Duodenal mucosa (tissue), 2 donors: ENCODE data around the gene IL26.

Source experiments
- H3K27ac ChIP-seq: one replicate; pipeline ENCODE4 v1.7.0; 2013; ENCODE audit warnings: low read depth, low read length
- H3K27me3 ChIP-seq, 2 donors: one replicate each; pipeline ENCODE4 v1.7.0; 2013; ENCODE audit warnings: low read length in 2 of 2, control low read depth in 1 of 2; ENCODE audit not compliant: insufficient read depth in 2 of 2, control insufficient read depth in 1 of 2
- H3K36me3 ChIP-seq, 2 donors: one replicate each; pipeline ENCODE4 v1.7.0; 2013; ENCODE audit warnings: low read length in 2 of 2, control low read depth in 1 of 2; ENCODE audit not compliant: insufficient read depth in 2 of 2, control insufficient read depth in 1 of 2
- H3K4me1 ChIP-seq, 2 donors: one replicate each; pipeline ENCODE4 v1.7.0; 2013; ENCODE audit warnings: low read length in 2 of 2, control low read depth in 1 of 2; ENCODE audit not compliant: insufficient read depth in 2 of 2, control insufficient read depth in 1 of 2
- H3K4me3 ChIP-seq, 2 donors: one replicate each; pipeline ENCODE4 v1.7.0; 2013; ENCODE audit warnings: low read length in 2 of 2, low read depth in 1 of 2
- H3K9ac ChIP-seq, 2 donors: one replicate each; pipeline ENCODE4 v1.7.0; 2013; ENCODE audit warnings: low read length in 2 of 2, low read depth in 1 of 2
- H3K9me3 ChIP-seq, 2 donors: one replicate each; pipeline ENCODE4 v1.7.0; 2013; ENCODE audit warnings: low read length in 2 of 2, control low read depth in 1 of 2; ENCODE audit not compliant: control insufficient read depth in 1 of 2

IL26 gene

DNA sequence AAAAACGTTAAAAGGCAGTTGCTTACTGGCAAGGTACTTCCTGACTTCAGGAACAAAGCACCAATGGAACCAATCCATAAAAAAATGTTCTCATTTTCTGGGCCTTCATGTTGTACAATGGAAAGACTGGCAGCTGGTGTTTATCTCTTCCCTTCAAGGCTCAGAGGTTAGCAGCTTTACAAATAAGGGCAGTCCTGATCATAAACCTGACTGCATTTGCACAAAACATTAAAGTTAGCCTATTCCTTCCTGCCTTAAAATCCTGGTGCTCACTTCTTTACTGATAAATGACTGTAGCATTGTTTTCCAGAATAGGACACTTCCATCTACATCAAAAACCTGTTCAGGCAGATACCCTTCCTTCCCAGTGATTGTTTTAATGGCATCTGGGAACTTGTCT lies 19.2 kb downstream of the IL26 start:
- Histone ChIP-seq H3K9me3 (no peaks in the 10 kb centered on the region), H3K4me3 (no peak overlapping the region), H3K4me1 (no peaks in the 10 kb centered on the region), H3K27me3 (no peaks in the 10 kb centered on the region), H3K9ac (no peak overlapping the region), H3K36me3 (no peaks in the 10 kb centered on the region), H3K27ac (no peak overlapping the region)

- Histone ChIP-seq H3K36me3 (no peaks in the 10 kb centered on the region), H3K27ac (no peak overlapping the region), H3K9ac (no peak overlapping the region), H3K9me3 (no peaks in the 10 kb centered on the region), H3K4me3 (no peak overlapping the region), H3K27me3 (no peaks in the 10 kb centered on the region), H3K4me1 (no peaks in the 10 kb centered on the region)
Observed at GRCh38 chr12:68203460-68203875, 22.1 kb downstream of the IL26 start.

- H3K4me3 ChIP-seq, result no peak overlapping the region
- H3K4me1 ChIP-seq, result no peaks in the 10 kb centered on the region
- no peaks in the 10 kb centered on the region for H3K9me3 ChIP-seq
- H3K36me3 ChIP-seq, result no peaks in the 10 kb centered on the region
- H3K27ac ChIP-seq, result no peak overlapping the region
- H3K27me3 ChIP-seq, result no peaks in the 10 kb centered on the region
- no peak overlapping the region for H3K9ac ChIP-seq
Observed at GRCh38 chr12:68200854-68201253, 24.8 kb downstream of the IL26 start.

DNA sequence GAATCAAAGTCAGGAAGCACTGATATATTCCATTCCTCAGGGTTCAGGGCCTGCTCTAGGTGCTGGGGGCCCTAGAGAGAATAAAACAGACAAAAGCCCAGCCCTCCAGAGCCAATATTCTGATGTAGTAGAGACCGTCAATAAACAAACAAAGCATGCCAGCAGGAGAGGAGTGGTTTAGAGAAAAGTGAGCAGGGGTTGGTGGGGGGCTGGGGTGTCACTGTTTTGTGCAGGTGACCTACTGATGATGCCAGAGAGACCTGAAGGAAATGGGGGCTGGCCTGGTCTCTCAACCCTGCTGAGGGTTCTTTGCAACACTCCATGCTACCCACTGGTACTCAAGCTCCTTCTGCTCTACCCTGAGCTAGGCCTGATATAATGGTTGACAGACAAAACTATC lies 26.5 kb downstream of the IL26 start:
- Histone ChIP-seq H3K27ac (no peak overlapping the region), H3K4me3 (no peak overlapping the region), H3K9ac (no peak overlapping the region), H3K27me3 (no peaks in the 10 kb centered on the region), H3K9me3 (no peaks in the 10 kb centered on the region), H3K4me1 (no peaks in the 10 kb centered on the region), H3K36me3 (no peaks in the 10 kb centered on the region)

DNA sequence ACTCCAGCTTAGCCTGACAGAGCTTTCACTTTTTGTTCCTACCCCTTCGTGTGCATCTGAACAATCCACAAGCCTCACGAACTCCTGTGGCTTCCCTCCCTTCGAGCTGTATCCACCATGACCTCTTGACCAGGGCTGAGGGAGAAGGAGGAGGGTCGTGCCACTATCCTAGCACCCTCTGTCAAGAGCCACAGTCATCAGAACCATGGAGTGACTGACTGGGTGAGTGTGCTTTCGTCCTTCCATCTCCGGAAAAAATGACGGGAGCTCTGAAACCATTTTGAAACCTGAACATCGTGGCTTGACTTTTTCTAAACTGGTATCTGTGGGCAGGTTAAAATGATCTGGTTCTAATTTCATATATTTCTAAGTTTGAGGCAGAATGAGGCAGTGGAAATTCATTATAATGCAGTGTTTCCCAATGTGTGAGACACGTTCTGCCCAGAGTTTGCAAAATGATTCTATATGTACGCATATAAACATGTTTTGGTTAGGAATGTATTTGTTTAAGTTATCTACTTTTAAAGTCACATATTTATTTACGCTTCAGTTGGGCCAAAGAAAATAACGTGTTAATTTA lies 27.0 kb downstream of the IL26 start:
- Histone ChIP-seq H3K27ac (no peak overlapping the region), H3K4me1 (no peaks in the 10 kb centered on the region), H3K27me3 (no peaks in the 10 kb centered on the region), H3K36me3 (no peaks in the 10 kb centered on the region), H3K4me3 (no peak overlapping the region), H3K9me3 (no peaks in the 10 kb centered on the region), H3K9ac (no peak overlapping the region)

- H3K4me3 ChIP-seq, result no peak overlapping the region
Observed at GRCh38 chr12:68190301-68190700, 35.3 kb downstream of the IL26 start.

DNA sequence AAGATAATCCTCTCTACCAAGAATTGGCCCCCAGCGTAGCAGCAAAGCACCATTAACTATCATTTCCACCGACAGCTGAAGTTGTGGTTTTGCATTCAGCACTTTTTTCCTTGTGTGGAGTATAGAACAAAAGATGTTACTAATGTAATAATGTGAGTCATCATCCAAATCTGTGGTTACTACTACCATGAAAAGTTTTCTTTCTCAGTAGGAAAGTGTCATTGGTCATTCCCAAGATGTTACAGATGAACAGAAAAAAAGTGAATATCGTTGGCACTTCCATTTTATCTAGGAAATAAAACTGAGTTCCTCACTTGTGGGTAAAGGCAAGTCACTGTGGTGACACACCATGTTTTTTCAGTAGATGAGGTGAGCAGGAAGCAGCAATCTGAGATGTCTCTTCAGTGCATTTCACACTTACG lies 35.8 kb downstream of the IL26 start:
- H3K4me1 ChIP-seq, result no peaks in the 10 kb centered on the region
- H3K9me3 ChIP-seq, result no peaks in the 10 kb centered on the region
- H3K36me3 ChIP-seq, result no peaks in the 10 kb centered on the region
- H3K27ac ChIP-seq, result no peak overlapping the region
- no peak overlapping the region for H3K9ac ChIP-seq
- H3K27me3 ChIP-seq, result no peaks in the 10 kb centered on the region
- no peak overlapping the region for H3K4me3 ChIP-seq

More at GRCh38 chr12:68190301-68190700, 35.3 kb downstream of the IL26 start:
- H3K36me3 ChIP-seq, result no peaks in the 10 kb centered on the region
- no peaks in the 10 kb centered on the region for H3K4me1 ChIP-seq
- no peaks in the 10 kb centered on the region for H3K27me3 ChIP-seq
- H3K27ac ChIP-seq, result no peak overlapping the region
- no peaks in the 10 kb centered on the region for H3K9me3 ChIP-seq
- H3K9ac ChIP-seq, result no peak overlapping the region

DNA sequence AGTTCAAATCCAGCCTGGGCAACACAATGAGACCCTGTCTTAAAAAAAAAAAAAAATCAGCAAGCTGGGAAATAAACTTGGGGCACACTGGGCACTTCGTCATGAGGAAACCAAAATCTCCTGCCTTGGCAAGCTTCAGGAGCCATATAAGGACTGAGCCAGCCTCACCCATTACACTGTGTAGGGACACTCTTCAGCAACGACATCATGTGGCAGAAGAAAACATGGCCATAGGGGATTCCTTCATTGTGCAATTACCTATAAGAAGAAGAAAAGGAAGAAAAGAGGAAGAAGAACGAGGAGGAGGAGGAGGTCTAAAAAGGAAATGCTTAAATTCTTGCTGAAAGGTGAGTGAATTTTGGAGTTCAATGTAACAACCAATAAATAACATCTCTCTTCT lies 40.0 kb downstream of the IL26 start:
- Histone ChIP-seq H3K27ac (no peak overlapping the region), H3K4me3 (no peak overlapping the region), H3K9ac (no peak overlapping the region), H3K9me3 (no peaks in the 10 kb centered on the region), H3K27me3 (no peaks in the 10 kb centered on the region), H3K36me3 (no peaks in the 10 kb centered on the region), H3K4me1 (no peaks in the 10 kb centered on the region)

DNA sequence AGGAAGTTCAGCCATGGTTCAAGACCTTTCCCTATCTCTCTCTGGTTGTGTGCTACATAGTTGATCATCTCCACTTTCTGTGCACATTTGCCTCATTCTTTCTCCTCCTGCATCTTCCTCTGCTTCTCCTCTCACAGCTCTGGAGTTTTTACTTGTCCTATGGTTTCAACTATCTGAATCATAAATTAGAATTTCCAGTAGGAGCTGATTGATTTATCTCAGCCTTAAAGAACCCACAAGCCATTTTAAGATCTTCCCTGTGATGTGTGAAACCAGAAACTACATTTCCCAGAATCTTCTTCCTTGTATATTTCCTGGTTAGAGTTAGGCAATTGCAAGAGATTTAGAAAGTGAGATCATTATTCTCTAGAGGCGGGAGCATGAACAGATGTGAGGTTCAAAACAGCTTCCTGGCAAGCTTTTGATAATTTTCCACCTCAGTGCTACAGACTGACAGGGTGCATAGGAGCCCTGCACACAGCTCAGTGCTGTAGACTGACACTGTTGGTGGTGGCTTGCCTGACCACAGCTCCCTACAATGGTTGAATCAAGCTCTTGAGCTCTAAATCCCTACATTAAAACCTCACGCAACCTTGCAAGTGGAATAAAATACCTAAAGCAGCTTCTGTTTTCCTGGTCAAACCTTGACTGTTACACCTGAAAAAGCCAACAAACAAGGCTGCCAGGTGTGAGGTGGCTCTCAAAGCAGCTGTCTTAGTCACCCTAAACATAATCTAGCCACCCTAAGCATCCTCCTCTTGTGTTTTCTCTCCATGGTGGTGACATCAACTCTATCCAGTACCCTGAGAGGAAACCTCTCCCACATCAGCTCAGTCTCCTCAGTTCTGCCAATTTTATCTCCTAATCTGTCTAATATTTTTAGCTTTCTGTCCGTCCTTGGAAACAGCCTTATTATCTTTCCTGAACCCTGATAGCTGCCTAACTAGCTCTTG lies 44.5 kb downstream of the IL26 start:
- H3K9me3 ChIP-seq, result no peaks in the 10 kb centered on the region
- H3K9ac ChIP-seq, result no peak overlapping the region
- no peaks in the 10 kb centered on the region for H3K36me3 ChIP-seq
- no peaks in the 10 kb centered on the region for H3K27me3 ChIP-seq
- H3K4me3 ChIP-seq, result no peak overlapping the region
- no peak overlapping the region for H3K27ac ChIP-seq
- no peaks in the 10 kb centered on the region for H3K4me1 ChIP-seq

DNA sequence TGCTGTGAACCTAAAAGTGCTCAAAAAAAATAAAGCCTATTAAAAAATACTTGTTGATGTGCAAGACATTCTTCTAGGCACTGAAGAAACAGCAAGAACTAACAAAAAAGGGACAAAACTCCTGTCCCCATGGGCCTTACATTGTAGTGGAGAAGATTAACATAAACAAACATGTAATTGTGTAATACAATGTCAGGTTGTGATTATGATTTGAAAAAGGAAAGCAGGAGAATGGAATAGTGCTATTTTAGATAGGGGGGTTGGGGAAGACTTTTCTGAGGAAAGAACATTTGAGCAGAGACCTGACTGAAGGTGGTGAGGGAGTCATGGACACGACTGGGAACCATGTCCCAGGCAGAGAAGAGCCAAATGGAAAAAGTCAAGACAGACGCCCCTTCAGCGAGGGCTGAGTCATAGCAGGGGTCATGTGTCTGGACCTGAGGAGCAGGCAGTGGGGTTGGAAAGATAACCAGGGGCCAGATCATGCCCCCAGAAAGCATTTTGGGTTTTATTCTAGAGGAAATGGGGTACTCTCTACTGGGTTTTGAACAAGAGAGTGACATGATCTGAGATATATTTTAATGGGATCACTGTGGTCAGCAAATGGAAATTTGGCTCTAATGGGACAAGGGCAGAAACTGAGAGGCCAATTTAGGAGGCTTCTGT lies 46.7 kb downstream of the IL26 start:
- no peaks in the 10 kb centered on the region for H3K36me3 ChIP-seq
- no peaks in the 10 kb centered on the region for H3K4me1 ChIP-seq
- no peak overlapping the region for H3K27ac ChIP-seq
- no peak overlapping the region for H3K4me3 ChIP-seq
- no peak overlapping the region for H3K9ac ChIP-seq
- no peaks in the 10 kb centered on the region for H3K9me3 ChIP-seq
- H3K27me3 ChIP-seq, result no peaks in the 10 kb centered on the region
